ENCODE measurements around the gene CREBRF. TPM values are rescaled to one million over a fixed set of nuclear protein-coding genes. Genes with fewer than 3 reads are reported as not detected.
"Not testable (repeated sequence)": the region's sequence is repeated elsewhere in the genome, so short reads cannot be mapped to it uniquely, and the experiment has no call there.

CREBRF gene
- total and polyA plus RNA-seq, 4 donors, result 2.0 to 12.0 (median 7.7) TPM

GRCh38 chr5:173016598-173017046, 39.5 kb upstream of the CREBRF start:
- peak; percentile 21 for TF ChIP-seq YY1 (IDR thresholded peaks at IDR 0.05)
- TF ChIP-seq ATF3 (IDR thresholded peaks at IDR 0.05), result no peak
- no peak for TF ChIP-seq TAF1 (conservative IDR thresholded peaks at IDR 0.05)
- TF ChIP-seq HNF4A (conservative IDR thresholded peaks at IDR 0.05), result peak in 1 of 2 donors; percentile 22
- peak; percentile 47 for TF ChIP-seq SP1 (IDR thresholded peaks at IDR 0.05)
- TF ChIP-seq FOXA2 (IDR thresholded peaks at IDR 0.05), result no peak
- no peak for TF ChIP-seq GABPA (IDR thresholded peaks at IDR 0.05 in 1 of 2, conservative IDR thresholded peaks at IDR 0.05 in 1 of 2)
- TF ChIP-seq HNF4G (IDR thresholded peaks at IDR 0.05), result no peak
- TF ChIP-seq RXRA (IDR thresholded peaks at IDR 0.05), result peak in 1 of 2 donors; percentile 49
- TF ChIP-seq ZBTB33 (IDR thresholded peaks at IDR 0.05), result peak; percentile 40
- TF ChIP-seq JUND (IDR thresholded peaks at IDR 0.05), result no peak
- peak in 1 of 2 donors; percentile 7 for TF ChIP-seq RAD21 (IDR thresholded peaks at IDR 0.05)
- TF ChIP-seq EGR1 (IDR thresholded peaks at IDR 0.05; ENCODE audit: low read depth in 2 of 2), result peak in 1 of 2 donors; percentile 69
- TF ChIP-seq REST (IDR thresholded peaks at IDR 0.05), result peak; percentile 13
- Histone ChIP-seq H3K36me3 (ENCODE audit: control insufficient read depth in 4 of 4, insufficient read depth in 3 of 4, low read depth in 1 of 4, low read length in 3 of 4) (peaks cover 0 to 10% (median 9%) of the 10 kb centered on the region in 4 donors), H3K9ac (ENCODE audit: low read depth in 1 of 2, low read length in 2 of 2) (peak overlapping the region in 1 of 2 donors; percentile 39), H3K27me3 (ENCODE audit: control insufficient read depth in 4 of 4, insufficient read depth in 4 of 4, low read length in 3 of 4) (no peaks in the 10 kb centered on the region), H3K4me3 (ENCODE audit: low read depth in 1 of 3, low read length in 3 of 3) (no peak overlapping the region), H3K9me3 (ENCODE audit: control insufficient read depth in 4 of 4, low read length in 3 of 4) (no peaks in the 10 kb centered on the region), H3K27ac (ENCODE audit: low read depth in 1 of 2, low read length in 2 of 2) (peak overlapping the region; percentile 42 to 73), H3K4me1 (ENCODE audit: control insufficient read depth in 4 of 4, insufficient read depth in 4 of 4, low read length in 3 of 4) (peaks cover 4 to 20% (median 10%) of the 10 kb centered on the region in 4 donors)
- DNase-seq (ENCODE audit: low spot score), result no peak
- WGBS, result 46% methylated on average over 4 of the region's 4 CpGs

- not testable (repeated sequence) for H3K4me3 ChIP-seq (ENCODE audit: low read depth in 1 of 3, low read length in 3 of 3); H3K9ac ChIP-seq (ENCODE audit: low read depth in 1 of 2, low read length in 2 of 2); H3K27me3 ChIP-seq (ENCODE audit: control insufficient read depth in 4 of 4, insufficient read depth in 4 of 4, low read length in 3 of 4); DNase-seq (ENCODE audit: low spot score); H3K9me3 ChIP-seq (ENCODE audit: control insufficient read depth in 4 of 4, low read length in 3 of 4); H3K36me3 ChIP-seq (ENCODE audit: control insufficient read depth in 4 of 4, insufficient read depth in 3 of 4, low read depth in 1 of 4, low read length in 3 of 4)
- H3K4me1 ChIP-seq (ENCODE audit: control insufficient read depth in 4 of 4, insufficient read depth in 4 of 4, low read length in 3 of 4), result peaks cover 4 to 18% (median 10%) of the 10 kb centered on the region in 4 donors
- 92% methylated on average over 15 of the region's 15 CpGs for whole genome bisulfite sequencing
- peak overlapping the region; percentile 42 to 73 for H3K27ac ChIP-seq (ENCODE audit: low read depth in 1 of 2, low read length in 2 of 2)
Observed at GRCh38 chr5:173017087-173017486, 39.1 kb upstream of the CREBRF start.
